PC-9 (cell line): ENCODE measurements around the gene UBE3C. TPM values are rescaled to one million over a fixed set of nuclear protein-coding genes. Genes with fewer than 3 reads are reported as not detected.
A peak's percentile ranks its signal among the peaks of the same experiment; 100 is the strongest.

Experiments
- BruUV-seq: library from RNA; stranded (reverse); fragments of 400-500 nt; replicated peaks from 2 replicates; lab custom pipeline; 2021; lab: Mats Ljungman, UMichigan
- CTCF ChIA-PET: fragments of 300-600 bp; sonication (Branson Sonifier 250); formaldehyde crosslinking; loops from one replicate; lab custom pipeline; 2022; ENCODE audit warnings: antibody characterized with exemption; lab: Charles Lee
- POLR2A ChIA-PET: fragments of 300-600 bp; sonication (Branson Sonifier 250); formaldehyde crosslinking; loops from one replicate; lab custom pipeline; 2022; ENCODE audit warnings: antibody characterized with exemption; ENCODE audit not compliant: unreplicated experiment; lab: Charles Lee
- DNase-seq, 2 experiments: peaks; one replicate each; pipeline versions ENCODE4 v3.0.0 to v3.0.0-alpha.2; 2015 to 2022; ENCODE audit warnings: mixed read lengths in 1 of 2
- H2AFZ ChIP-seq: fragments of 200-600 bp; sonication (generic); 2 replicates; pipeline ENCODE4 v1.8.1; 2017; ENCODE audit warnings: antibody characterized with exemption
- H3F3A ChIP-seq: fragments of 200-600 bp; sonication (generic); 2 replicates; pipeline ENCODE4 v1.8.1; 2017; ENCODE audit warnings: antibody characterized with exemption, mild to moderate bottlenecking, low read depth; ENCODE audit not compliant: insufficient read depth
- H3K27ac ChIP-seq: fragments of 200-600 bp; sonication (generic); 2 replicates; pipeline ENCODE4 v1.6.1; 2016; ENCODE audit warnings: mixed run types
- H3K27me3 ChIP-seq: fragments of 200-600 bp; sonication (generic); 2 replicates; pipeline ENCODE4 v1.6.1; 2016; ENCODE audit warnings: low read depth, mixed run types; ENCODE audit not compliant: insufficient read depth
- H3K36me3 ChIP-seq: fragments of 200-600 bp; sonication (generic); 2 replicates; pipeline ENCODE4 v1.6.1; 2016; ENCODE audit warnings: low read depth, mixed run types
- H3K4me1 ChIP-seq: fragments of 200-600 bp; sonication (generic); replicated peaks from 2 replicates; pipeline ENCODE4 v1.6.1; 2016; ENCODE audit warnings: mixed run types; ENCODE audit not compliant: insufficient read depth
- H3K4me2 ChIP-seq: fragments of 200-600 bp; sonication (generic); 2 replicates; pipeline ENCODE4 v1.6.1; 2017; ENCODE audit warnings: mixed run types
- H3K4me3 ChIP-seq: fragments of 200-600 bp; sonication (generic); 2 replicates; pipeline ENCODE4 v1.6.1; 2016; ENCODE audit warnings: mixed run types
- H3K79me2 ChIP-seq: fragments of 200-600 bp; sonication (generic); 2 replicates; pipeline ENCODE4 v1.6.1; 2017; ENCODE audit warnings: low read depth, mixed run types
- H3K9me2 ChIP-seq: fragments of 200-600 bp; sonication (generic); 2 replicates; pipeline ENCODE4 v1.8.1; 2017; ENCODE audit warnings: mild to moderate bottlenecking; ENCODE audit not compliant: insufficient read depth
- H3K9me3 ChIP-seq: fragments of 200-600 bp; sonication (generic); 2 replicates; pipeline ENCODE4 v1.8.1; 2016; ENCODE audit warnings: low read depth; ENCODE audit not compliant: insufficient read depth
- H4K20me1 ChIP-seq: fragments of 200-600 bp; sonication (generic); 2 replicates; pipeline ENCODE4 v1.8.1; 2017; ENCODE audit not compliant: insufficient read depth
- CTCF ChIP-seq: fragments of 200-600 bp; sonication (generic); conservative IDR thresholded peaks from 2 replicates; pipeline ENCODE4 v1.6.1; 2017; ENCODE audit warnings: mixed run types, antibody characterized with exemption, mild to moderate bottlenecking, moderate library complexity
- EZH2 ChIP-seq: fragments of 200-600 bp; sonication (generic); IDR thresholded peaks from 2 replicates; pipeline ENCODE4 v1.8.0; 2017; ENCODE audit warnings: antibody characterized with exemption, low read depth
- intact Hi-C: fragments of 100-400 bp; cut with micrococcal nuclease; formaldehyde crosslinking; loops from one replicate; pipeline ENCODE4 v1.10.0; 2022; ENCODE audit not compliant: unreplicated experiment
- total RNA-seq: library from RNA; stranded (reverse); gene quantifications from 2 replicates; pipeline ENCODE4 v1.2.3, GENCODE V29; 2021

The UBE3C gene
- total RNA-seq, 1 experiment from 2014 or later = 77.6 TPM

- ChIA-PET CTCF (no interaction called here), POLR2A (no interaction called here)
- no peaks in the 10 kb centered on the region for H3K9me2 ChIP-seq
- no peaks in the 10 kb centered on the region for H3K9me3 ChIP-seq
- no peaks in the 10 kb centered on the region for H3F3A ChIP-seq
- peaks cover 94% of the 10 kb centered on the region for H3K79me2 ChIP-seq
- no peaks in the 10 kb centered on the region for H3K27me3 ChIP-seq
- no peak overlapping the region for H2AFZ ChIP-seq
- intact Hi-C loops = no loop called here
- BruUV-seq = no TSS peak
- no peaks in the 10 kb centered on the region for H3K4me1 ChIP-seq
- H4K20me1 ChIP-seq = peaks cover 98% of the 10 kb centered on the region
- peaks cover 6% of the 10 kb centered on the region; the same call in 1 of the 2 replicates for H3K36me3 ChIP-seq
- TF ChIP-seq EZH2 = no peak
- no peak for TF ChIP-seq CTCF
- no peak for DNase-seq
- no peak overlapping the region for H3K27ac ChIP-seq
- no peak overlapping the region for H3K4me3 ChIP-seq
- H3K4me2 ChIP-seq = no peak overlapping the region
Measured at GRCh38 chr7:157160433-157160832, 21.7 kb downstream of the UBE3C start.

GRCh38 chr7:157165987-157166386, 27.3 kb downstream of the UBE3C start:
- Histone ChIP-seq H3K4me3 (0 out of 2 replicates have a peak overlapping the region, but pooled peaks have one; percentile 4), H3K36me3 (peaks cover 23% of the 10 kb centered on the region), H3F3A (peaks cover 11% of the 10 kb centered on the region; the same call in 1 of the 2 replicates), H3K4me2 (no peak overlapping the region), H3K27ac (no peak overlapping the region), H3K79me2 (peaks cover 77% of the 10 kb centered on the region), H3K27me3 (no peaks in the 10 kb centered on the region), H4K20me1 (peaks cover 86% of the 10 kb centered on the region), H3K9me2 (no peaks in the 10 kb centered on the region), H3K4me1 (no peaks in the 10 kb centered on the region), H3K9me3 (no peaks in the 10 kb centered on the region), H2AFZ (no peak overlapping the region)
- POLR2A ChIA-PET = no interaction called here
- intact Hi-C loops = no loop called here
- no peak for DNase-seq
- no peak for TF ChIP-seq EZH2
- TF ChIP-seq CTCF = no peak
- CTCF ChIA-PET = no interaction called here
- no TSS peak for BruUV-seq

- no peak for TF ChIP-seq EZH2
- no peak for TF ChIP-seq CTCF
- H3K9me3 ChIP-seq = no peaks in the 10 kb centered on the region
- H3K36me3 ChIP-seq = peaks cover 39% of the 10 kb centered on the region
- CTCF ChIA-PET = no interaction called here
- H3K9me2 ChIP-seq = no peaks in the 10 kb centered on the region
- no peak for DNase-seq
- no peak overlapping the region for H3K4me3 ChIP-seq
- H3F3A ChIP-seq = peaks cover 17% of the 10 kb centered on the region
- no peak overlapping the region for H3K27ac ChIP-seq
- H2AFZ ChIP-seq = no peak overlapping the region
- H3K79me2 ChIP-seq = peaks cover 53% of the 10 kb centered on the region
- H3K4me1 ChIP-seq = no peaks in the 10 kb centered on the region
- no peak overlapping the region for H3K4me2 ChIP-seq
- POLR2A ChIA-PET = no interaction called here
- peaks cover 65% of the 10 kb centered on the region for H4K20me1 ChIP-seq
- no TSS peak for BruUV-seq
- no peaks in the 10 kb centered on the region for H3K27me3 ChIP-seq
- intact Hi-C loops = no loop called here
Measured at GRCh38 chr7:157168571-157168970, 29.8 kb downstream of the UBE3C start.
